SH-SY5Y (cell line): Measurements from ENCODE around the gene RHPN2.

ENCODE experiments used
- GATA2 ChIP-seq: IDR thresholded peaks from 2 replicates; pipeline ENCODE4 v1.6.1; 2011; ENCODE audit warnings: mild to moderate bottlenecking, low read depth, low read length
- GATA3 ChIP-seq: IDR thresholded peaks from 2 replicates; pipeline ENCODE4 v1.6.1; 2011; ENCODE audit warnings: low read depth, mild to moderate bottlenecking, low read length, moderate library complexity

- TF ChIP-seq GATA2 (no peak), GATA3 (no peak)
Observed at GRCh38 chr19:33102893-33103292, 38.2 kb upstream of the RHPN2 start.
